SK-N-MC (cell line): Measurements from ENCODE around the gene TBX3.

Experiments
- EZH2 ChIP-seq: fragments of 200-600 bp; sonication (generic); IDR thresholded peaks from one replicate; pipeline ENCODE4 v1.6.1; 2017; ENCODE audit warnings: antibody characterized with exemption
- FOXP2 ChIP-seq: optimal IDR thresholded peaks from 2 replicates; pipeline ENCODE3; 2011; ENCODE audit warnings: mild to moderate bottlenecking, moderate library complexity; ENCODE audit not compliant: insufficient read depth; ENCODE audit errors: extremely low read length, control extremely low read depth
- POLR2AphosphoS5 ChIP-seq: IDR thresholded peaks from 2 replicates; pipeline ENCODE4 v1.6.1; 2012; ENCODE audit warnings: mild to moderate bottlenecking, low read depth, low read length, borderline replicate concordance

- TF ChIP-seq POLR2AphosphoS5 (no peak), EZH2 (no peak), FOXP2 (no peak)
Measured at GRCh38 chr12:114729731-114730130, 45.8 kb upstream of the TBX3 start.
